22Rv1 (cell line): Measurements from ENCODE around the gene NOS3.

Source experiments
- H3K27ac ChIP-seq: fragments of 450-650 bp; 2 replicates; pipeline ENCODE4 v1.5.1; 2017
- ZFX ChIP-seq: fragments of 450-650 bp; IDR thresholded peaks from 2 replicates; pipeline ENCODE4 v1.6.1; 2017; ENCODE audit warnings: antibody characterized with exemption, borderline replicate concordance
- TF ChIP-seq, protein P1 (sequence below): fragments of 450-650 bp; IDR thresholded peaks from 2 replicates; pipeline ENCODE4 v1.5.1; 2017; ENCODE audit warnings: mild to moderate bottlenecking

NOS3 gene

GRCh38 chr7:150980663-150981062, 10.2 kb upstream of the NOS3 start:
- TF ChIP-seq, protein P1, sequence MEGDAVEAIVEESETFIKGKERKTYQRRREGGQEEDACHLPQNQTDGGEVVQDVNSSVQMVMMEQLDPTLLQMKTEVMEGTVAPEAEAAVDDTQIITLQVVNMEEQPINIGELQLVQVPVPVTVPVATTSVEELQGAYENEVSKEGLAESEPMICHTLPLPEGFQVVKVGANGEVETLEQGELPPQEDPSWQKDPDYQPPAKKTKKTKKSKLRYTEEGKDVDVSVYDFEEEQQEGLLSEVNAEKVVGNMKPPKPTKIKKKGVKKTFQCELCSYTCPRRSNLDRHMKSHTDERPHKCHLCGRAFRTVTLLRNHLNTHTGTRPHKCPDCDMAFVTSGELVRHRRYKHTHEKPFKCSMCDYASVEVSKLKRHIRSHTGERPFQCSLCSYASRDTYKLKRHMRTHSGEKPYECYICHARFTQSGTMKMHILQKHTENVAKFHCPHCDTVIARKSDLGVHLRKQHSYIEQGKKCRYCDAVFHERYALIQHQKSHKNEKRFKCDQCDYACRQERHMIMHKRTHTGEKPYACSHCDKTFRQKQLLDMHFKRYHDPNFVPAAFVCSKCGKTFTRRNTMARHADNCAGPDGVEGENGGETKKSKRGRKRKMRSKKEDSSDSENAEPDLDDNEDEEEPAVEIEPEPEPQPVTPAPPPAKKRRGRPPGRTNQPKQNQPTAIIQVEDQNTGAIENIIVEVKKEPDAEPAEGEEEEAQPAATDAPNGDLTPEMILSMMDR: no peak
- TF ChIP-seq ZFX: no peak

DNA sequence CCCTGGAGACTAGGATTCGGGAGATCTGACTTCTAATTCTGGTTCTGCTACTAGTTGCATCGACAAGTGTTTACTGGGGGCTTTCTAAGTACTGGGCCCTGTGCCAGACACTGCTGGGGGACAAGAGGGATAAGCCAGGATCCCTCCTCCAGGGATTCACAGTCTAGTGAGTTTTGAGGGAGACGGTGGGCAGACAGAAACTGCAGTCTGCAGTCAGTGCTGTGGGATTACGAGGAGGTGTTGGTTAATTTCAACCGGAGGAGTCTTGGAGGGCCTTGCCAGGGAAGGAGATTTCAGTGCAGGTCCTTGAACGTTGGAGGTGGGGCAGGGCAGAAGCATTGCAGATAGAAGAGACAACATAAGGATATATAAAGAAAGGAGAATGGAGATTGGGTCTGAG, 9.2 kb upstream of the NOS3 start:
- no peak for TF ChIP-seq ZFX
- TF ChIP-seq, protein P1: no peak

More at GRCh38 chr7:150980663-150981062, 10.2 kb upstream of the NOS3 start:
- no peak overlapping the region for H3K27ac ChIP-seq

GRCh38 chr7:150982351-150982750, 8.5 kb upstream of the NOS3 start:
- H3K27ac ChIP-seq: no peak overlapping the region
- TF ChIP-seq, protein P1: no peak
- TF ChIP-seq ZFX: no peak

More for the DNA sequence above, 9.2 kb upstream of the NOS3 start:
- no peak overlapping the region for H3K27ac ChIP-seq

DNA sequence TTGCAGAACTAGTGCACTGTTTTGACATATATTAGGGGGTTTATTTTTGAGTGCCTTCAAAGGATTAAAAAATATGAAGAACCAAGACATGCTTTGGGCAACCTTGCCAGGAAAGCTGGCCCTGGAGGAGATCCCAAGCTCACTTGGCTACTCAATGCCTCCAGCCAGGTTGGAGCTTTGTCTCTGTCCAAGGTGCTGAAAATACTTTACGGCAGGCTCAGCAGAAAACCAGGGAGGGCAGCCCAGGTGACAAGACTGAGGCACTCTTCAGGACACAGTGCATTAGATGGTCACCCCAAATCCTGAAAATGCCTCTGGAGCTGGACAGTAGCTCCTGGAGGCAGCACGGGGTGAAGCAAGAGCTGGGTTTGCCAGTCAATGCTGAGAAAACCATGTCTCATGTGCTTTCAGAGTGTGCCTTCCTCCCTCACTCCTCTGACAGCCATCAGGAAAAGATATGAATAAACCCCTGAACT, 6.9 kb upstream of the NOS3 start:
- H3K27ac ChIP-seq: no peak overlapping the region
- TF ChIP-seq ZFX: no peak
- TF ChIP-seq, protein P1: no peak

DNA sequence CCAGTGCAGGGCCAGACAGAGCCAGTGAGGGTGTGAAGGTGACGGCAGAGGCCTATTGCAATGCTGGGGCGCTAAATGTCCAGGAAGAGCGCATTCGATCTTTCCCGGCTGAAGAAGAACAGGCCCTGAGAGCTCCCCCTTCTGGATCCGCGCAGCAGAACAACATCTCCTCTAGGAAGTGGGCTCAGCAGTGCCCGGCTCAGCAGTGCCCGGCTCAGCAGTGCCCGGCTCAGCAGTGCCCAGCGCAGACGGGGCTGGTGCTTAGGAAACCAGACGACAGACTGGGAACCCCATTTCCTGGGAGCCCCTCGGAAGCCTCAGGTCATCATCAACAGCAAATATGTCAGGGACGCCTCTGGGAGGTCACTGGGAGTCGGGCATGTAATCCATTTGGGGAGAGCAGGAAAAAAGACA, 4.7 kb upstream of the NOS3 start:
- no peak for TF ChIP-seq ZFX
- TF ChIP-seq, protein P1: peak; percentile 97

GRCh38 chr7:150986556-150986955, 4.3 kb upstream of the NOS3 start:
- TF ChIP-seq, protein P1: no peak
- no peak for TF ChIP-seq ZFX
- H3K27ac ChIP-seq: no peak overlapping the region

More for the DNA sequence above, 4.7 kb upstream of the NOS3 start:
- H3K27ac ChIP-seq: no peak overlapping the region

- TF ChIP-seq ZFX: no peak
- TF ChIP-seq, protein P1: peak; percentile 96
- H3K27ac ChIP-seq: no peak overlapping the region
Measured at GRCh38 chr7:150988230-150989226, 2.3 kb upstream of the NOS3 start.
